Measurements from ENCODE around the gene NCBP1. TPM values are rescaled to one million over a fixed set of nuclear protein-coding genes. Genes with fewer than 3 reads are reported as not detected.

Gene NCBP1
- total and polyA plus RNA-seq, 2 donors (not counting 1 experiment from before 2014, with no cell fraction given) = 27.1 to 42.9 TPM

DNA sequence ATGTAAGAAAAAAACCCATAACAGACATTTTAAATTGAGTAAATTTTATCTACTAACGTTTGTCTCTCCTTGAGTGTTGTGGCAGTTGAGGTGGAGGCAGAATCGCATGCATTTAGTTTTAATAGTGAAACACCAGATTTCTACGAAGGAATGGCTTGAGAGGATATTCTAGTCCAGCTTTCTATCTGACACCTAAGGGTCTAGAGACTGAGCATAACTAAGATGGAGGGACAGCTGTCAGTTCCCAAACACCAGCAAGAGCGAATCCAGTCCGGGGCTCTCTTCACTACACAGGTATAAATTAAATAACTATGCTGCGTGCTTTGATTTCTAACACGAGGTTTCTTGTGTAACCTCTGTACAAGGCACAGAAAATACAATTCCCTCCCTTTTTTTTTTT lies 1.4 kb downstream of the NCBP1 start:
- TF ChIP-seq EZH2 (IDR thresholded peaks at IDR 0.05; ENCODE audit: low read length, missing control alignments) = no peak
- TF ChIP-seq, protein P1, sequence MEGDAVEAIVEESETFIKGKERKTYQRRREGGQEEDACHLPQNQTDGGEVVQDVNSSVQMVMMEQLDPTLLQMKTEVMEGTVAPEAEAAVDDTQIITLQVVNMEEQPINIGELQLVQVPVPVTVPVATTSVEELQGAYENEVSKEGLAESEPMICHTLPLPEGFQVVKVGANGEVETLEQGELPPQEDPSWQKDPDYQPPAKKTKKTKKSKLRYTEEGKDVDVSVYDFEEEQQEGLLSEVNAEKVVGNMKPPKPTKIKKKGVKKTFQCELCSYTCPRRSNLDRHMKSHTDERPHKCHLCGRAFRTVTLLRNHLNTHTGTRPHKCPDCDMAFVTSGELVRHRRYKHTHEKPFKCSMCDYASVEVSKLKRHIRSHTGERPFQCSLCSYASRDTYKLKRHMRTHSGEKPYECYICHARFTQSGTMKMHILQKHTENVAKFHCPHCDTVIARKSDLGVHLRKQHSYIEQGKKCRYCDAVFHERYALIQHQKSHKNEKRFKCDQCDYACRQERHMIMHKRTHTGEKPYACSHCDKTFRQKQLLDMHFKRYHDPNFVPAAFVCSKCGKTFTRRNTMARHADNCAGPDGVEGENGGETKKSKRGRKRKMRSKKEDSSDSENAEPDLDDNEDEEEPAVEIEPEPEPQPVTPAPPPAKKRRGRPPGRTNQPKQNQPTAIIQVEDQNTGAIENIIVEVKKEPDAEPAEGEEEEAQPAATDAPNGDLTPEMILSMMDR (conservative IDR thresholded peaks at IDR 0.05 in 1 of 2, IDR thresholded peaks at IDR 0.05 in 1 of 2; ENCODE audit: low read depth in 1 of 2, low read length in 2 of 2) = no peak
- peaks cover 12% of the 10 kb centered on the region for H3K4me1 ChIP-seq (ENCODE audit: control insufficient read depth, extremely low read depth, insufficient read depth, low read length)
- H3K9ac ChIP-seq (ENCODE audit: insufficient read depth, low read length) = no peak overlapping the region
- peaks cover 80% of the 10 kb centered on the region for H3K79me2 ChIP-seq (ENCODE audit: control insufficient read depth, insufficient read depth, low read length)
- peak overlapping the region; percentile 99 for H3K27ac ChIP-seq (ENCODE audit: insufficient read depth, low read length)
- H3K4me2 ChIP-seq (ENCODE audit: extremely low read depth, insufficient read depth, low read length) = peak overlapping the region; percentile 89
- H3K9me3 ChIP-seq (ENCODE audit: control insufficient read depth, insufficient read depth, low read depth, low read length) = no peaks in the 10 kb centered on the region
- H3K4me3 ChIP-seq (replicated peaks in 1 of 4; ENCODE audit: control extremely low read depth in 1 of 4, insufficient read depth in 1 of 4, low read depth in 3 of 4, low read length in 4 of 4) = peak overlapping the region; percentile 84 to 98 (median 96)
- H4K20me1 ChIP-seq (ENCODE audit: control insufficient read depth, extremely low read depth, insufficient read depth, low read length) = no peaks in the 10 kb centered on the region
- no peaks in the 10 kb centered on the region for H3K27me3 ChIP-seq (ENCODE audit: control insufficient read depth, insufficient read depth, low read length)
- H2AFZ ChIP-seq (ENCODE audit: low read length) = no peak overlapping the region
- DNase-seq (ENCODE audit: low read depth in 2 of 2) = no peak
- H3K36me3 ChIP-seq (ENCODE audit: control insufficient read depth, insufficient read depth, low read length) = no peaks in the 10 kb centered on the region

GRCh38 chr9:97636903-97637302 lies 3.3 kb downstream of the NCBP1 start:
- Histone ChIP-seq H3K27me3 (ENCODE audit: control insufficient read depth, insufficient read depth, low read length) (no peaks in the 10 kb centered on the region), H3K4me1 (ENCODE audit: control insufficient read depth, extremely low read depth, insufficient read depth, low read length) (peaks cover 10% of the 10 kb centered on the region), H3K9me3 (ENCODE audit: control insufficient read depth, insufficient read depth, low read depth, low read length) (no peaks in the 10 kb centered on the region), H3K36me3 (ENCODE audit: control insufficient read depth, insufficient read depth, low read length) (peaks cover 2% of the 10 kb centered on the region), H3K4me3 (replicated peaks in 1 of 4; ENCODE audit: control extremely low read depth in 1 of 4, insufficient read depth in 1 of 4, low read depth in 3 of 4, low read length in 4 of 4) (no peak overlapping the region), H3K4me2 (ENCODE audit: extremely low read depth, insufficient read depth, low read length) (peak overlapping the region; percentile 42), H3K27ac (ENCODE audit: insufficient read depth, low read length) (no peak overlapping the region), H3K79me2 (ENCODE audit: control insufficient read depth, insufficient read depth, low read length) (peaks cover 75% of the 10 kb centered on the region), H2AFZ (ENCODE audit: low read length) (no peak overlapping the region), H4K20me1 (ENCODE audit: control insufficient read depth, extremely low read depth, insufficient read depth, low read length) (no peaks in the 10 kb centered on the region), H3K9ac (ENCODE audit: insufficient read depth, low read length) (no peak overlapping the region)
- no peak for TF ChIP-seq EZH2 (IDR thresholded peaks at IDR 0.05; ENCODE audit: low read length, missing control alignments)
- TF ChIP-seq, protein P1 (conservative IDR thresholded peaks at IDR 0.05 in 1 of 2, IDR thresholded peaks at IDR 0.05 in 1 of 2; ENCODE audit: low read depth in 1 of 2, low read length in 2 of 2) = no peak
- no peak for DNase-seq (ENCODE audit: low read depth in 2 of 2)

- Histone ChIP-seq H3K79me2 (ENCODE audit: control insufficient read depth, insufficient read depth, low read length) (peaks cover 73% of the 10 kb centered on the region), H3K9ac (ENCODE audit: insufficient read depth, low read length) (no peak overlapping the region), H3K4me3 (replicated peaks in 1 of 4; ENCODE audit: control extremely low read depth in 1 of 4, insufficient read depth in 1 of 4, low read depth in 3 of 4, low read length in 4 of 4) (no peak overlapping the region), H3K4me2 (ENCODE audit: extremely low read depth, insufficient read depth, low read length) (no peak overlapping the region), H3K36me3 (ENCODE audit: control insufficient read depth, insufficient read depth, low read length) (peaks cover 4% of the 10 kb centered on the region), H3K9me3 (ENCODE audit: control insufficient read depth, insufficient read depth, low read depth, low read length) (no peaks in the 10 kb centered on the region), H4K20me1 (ENCODE audit: control insufficient read depth, extremely low read depth, insufficient read depth, low read length) (no peaks in the 10 kb centered on the region), H3K27me3 (ENCODE audit: control insufficient read depth, insufficient read depth, low read length) (no peaks in the 10 kb centered on the region), H3K4me1 (ENCODE audit: control insufficient read depth, extremely low read depth, insufficient read depth, low read length) (peaks cover 8% of the 10 kb centered on the region), H2AFZ (ENCODE audit: low read length) (no peak overlapping the region), H3K27ac (ENCODE audit: insufficient read depth, low read length) (no peak overlapping the region)
- TF ChIP-seq, protein P1 (conservative IDR thresholded peaks at IDR 0.05 in 1 of 2, IDR thresholded peaks at IDR 0.05 in 1 of 2; ENCODE audit: low read depth in 1 of 2, low read length in 2 of 2) = no peak
- no peak for TF ChIP-seq EZH2 (IDR thresholded peaks at IDR 0.05; ENCODE audit: low read length, missing control alignments)
- DNase-seq (ENCODE audit: low read depth in 2 of 2) = no peak
These were observed 5.0 kb downstream of the NCBP1 start for GRCh38 chr9:97638666-97639065.
